OCI-M1 (cell line): ENCODE results near the gene PIEZO2.
A peak's percentile ranks its signal among the peaks of the same experiment; 100 is the strongest.
"Not testable (repeated sequence)": the region's sequence is repeated elsewhere in the genome, so short reads cannot be mapped to it uniquely, and the experiment has no call there.

Experiments
- DNase-seq: peaks from one replicate; lab custom pipeline; 2025; lab: John Stamatoyannopoulos, UW

The PIEZO2 gene

DNA sequence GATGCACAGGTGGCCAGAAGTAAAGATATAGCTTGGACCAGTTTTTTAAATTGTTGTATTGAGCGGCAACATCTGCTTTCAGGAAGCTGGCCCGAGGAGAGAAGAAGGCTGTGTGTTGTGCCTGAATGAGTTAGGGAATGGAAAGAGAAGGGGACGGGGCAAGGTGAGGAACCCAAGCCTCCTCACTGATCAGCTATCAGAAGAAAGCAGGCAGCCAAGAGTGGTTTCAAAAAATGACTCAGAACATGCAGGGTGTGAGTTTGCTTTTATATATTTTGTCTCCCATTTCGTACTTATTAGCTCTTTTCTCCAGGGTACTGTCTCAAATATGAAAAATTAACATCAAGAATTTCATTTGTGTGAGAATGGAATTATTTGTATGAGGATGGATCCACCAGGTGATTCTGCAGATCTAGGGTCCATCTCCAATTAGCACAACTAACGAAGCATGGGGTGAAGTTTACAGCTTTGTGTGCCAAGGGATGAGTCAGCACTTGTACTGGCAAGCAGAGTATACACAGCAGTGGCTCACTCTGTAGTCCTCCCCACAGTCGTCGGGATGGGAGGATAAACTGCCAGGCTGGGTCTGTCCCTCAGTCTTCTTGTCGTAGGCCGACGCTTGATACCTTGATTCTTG is 175.7 kb downstream of the PIEZO2 start:
- DNase-seq, result peak; percentile 58

DNA sequence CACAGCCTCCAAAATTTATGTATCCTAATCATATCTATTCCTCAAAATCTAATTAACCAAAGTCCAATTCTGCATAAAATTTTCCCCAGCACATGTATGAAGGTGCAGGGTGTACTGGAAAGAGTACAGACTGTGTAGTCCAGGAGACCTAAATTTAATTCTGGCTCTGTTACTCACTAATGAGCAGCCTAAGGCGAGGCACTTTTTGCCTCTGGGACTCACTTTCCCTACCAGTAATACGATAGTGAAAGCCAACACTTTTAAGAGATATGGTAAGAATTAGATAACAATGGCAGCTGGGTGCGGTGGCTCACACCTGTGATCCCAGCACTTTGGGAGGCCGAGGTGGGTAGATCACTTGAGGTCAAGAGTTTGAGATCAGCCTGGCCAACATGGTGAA is 177.7 kb downstream of the PIEZO2 start:
- DNase-seq, result no peak

- peak; percentile 43 for DNase-seq
Observed at GRCh38 chr18:10965119-10965518, 184.2 kb downstream of the PIEZO2 start.

GRCh38 chr18:10953672-10954071 is 195.7 kb downstream of the PIEZO2 start:
- DNase-seq, result no peak

DNA sequence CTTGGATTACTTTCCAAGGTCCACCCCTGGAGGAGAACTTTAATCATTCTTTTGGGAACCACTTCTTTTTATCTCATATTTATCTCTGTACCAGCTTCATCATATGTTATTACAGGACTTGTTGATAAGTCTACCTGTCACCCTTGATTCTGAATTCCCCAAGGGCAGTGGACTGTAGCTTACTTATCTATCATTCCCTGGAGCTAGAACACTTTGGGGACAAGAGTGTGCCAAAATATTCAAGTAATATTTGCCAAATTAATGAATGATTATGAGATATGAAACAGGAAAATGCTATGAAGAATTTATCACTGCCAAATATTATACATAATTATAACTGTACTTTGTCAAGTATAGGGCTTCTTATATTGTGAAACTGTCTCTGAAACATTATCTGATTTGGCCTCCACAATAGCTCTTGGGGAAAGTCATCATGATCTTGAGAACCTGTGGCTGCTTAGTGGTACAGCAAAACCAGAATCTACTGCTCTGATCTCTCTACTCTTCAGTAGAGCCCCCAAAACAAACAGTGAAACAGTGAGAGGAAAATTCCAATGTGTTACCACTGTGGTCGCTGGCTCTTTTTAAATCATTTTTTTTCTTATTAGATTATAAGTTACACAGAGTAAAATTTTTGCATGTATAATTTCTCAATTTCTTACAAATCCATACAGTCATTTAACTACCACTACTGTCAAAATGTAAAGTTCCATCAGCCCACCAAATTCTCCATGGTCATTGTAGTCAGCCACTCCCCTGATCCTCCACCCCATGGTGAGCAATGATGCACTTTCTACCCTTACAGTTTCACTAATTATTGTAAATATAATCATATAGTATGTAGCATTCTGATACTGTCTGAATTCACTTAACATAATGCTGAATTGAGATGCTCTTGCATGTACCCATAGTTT is 197.5 kb downstream of the PIEZO2 start:
- DNase-seq, result peak; percentile 39

GRCh38 chr18:10950876-10951630 is 198.3 kb downstream of the PIEZO2 start:
- DNase-seq, result peak; percentile 28

DNA sequence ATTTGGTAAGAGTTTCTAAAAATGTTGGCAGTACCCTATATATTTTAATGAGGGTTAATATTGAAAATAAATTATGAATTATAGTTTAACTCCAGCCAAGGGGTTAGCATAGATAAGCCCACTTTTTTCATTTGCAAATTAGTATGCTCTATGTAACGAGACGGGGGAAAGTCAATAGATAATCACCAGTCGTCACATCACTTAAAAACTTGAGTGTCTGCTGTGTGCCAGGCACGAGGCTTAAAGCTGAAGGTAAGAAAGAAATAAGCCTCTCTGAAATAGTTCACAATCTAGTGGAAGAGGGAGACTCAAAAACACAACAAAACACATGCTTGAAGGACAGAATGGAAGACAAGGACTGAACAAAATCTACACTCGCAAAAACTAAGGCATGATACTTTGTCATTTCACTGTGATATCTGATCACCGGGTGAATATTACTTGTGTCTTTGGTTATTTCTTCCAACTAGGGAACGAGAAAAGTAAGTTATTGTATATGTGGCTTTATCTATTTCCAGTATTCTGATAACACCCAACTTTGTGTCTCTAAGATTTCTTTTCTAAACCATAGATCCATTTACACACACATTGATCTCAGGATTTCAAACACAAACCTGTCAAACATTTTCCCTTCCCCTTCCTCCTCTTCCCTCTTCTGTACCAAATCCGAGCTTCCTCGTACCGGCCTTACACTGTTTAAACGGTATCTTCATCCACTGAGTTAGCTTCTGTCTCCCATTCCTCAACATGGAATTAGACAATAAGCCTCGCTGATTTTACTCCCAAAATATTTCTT is 199.1 kb downstream of the PIEZO2 start:
- DNase-seq, result no peak

DNA sequence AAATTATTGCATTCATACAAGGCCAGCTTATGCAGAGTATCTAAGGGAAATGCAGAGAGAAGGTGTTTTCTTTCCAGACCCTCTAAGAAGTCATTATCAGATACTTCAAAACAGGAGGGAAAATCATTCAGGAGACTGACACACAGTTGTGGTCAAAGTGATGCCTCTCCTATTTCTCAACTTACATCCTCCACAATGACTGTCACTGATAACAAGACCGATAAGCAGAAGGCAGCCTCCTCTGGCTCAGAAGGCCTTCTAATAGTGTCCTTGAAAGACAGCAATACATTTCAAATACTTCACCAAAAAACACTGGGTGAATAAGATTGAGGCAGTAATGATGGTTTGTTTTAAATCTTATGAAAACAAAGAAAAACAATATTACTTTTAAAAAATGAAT is 199.7 kb downstream of the PIEZO2 start:
- peak; percentile 82 for DNase-seq

DNA sequence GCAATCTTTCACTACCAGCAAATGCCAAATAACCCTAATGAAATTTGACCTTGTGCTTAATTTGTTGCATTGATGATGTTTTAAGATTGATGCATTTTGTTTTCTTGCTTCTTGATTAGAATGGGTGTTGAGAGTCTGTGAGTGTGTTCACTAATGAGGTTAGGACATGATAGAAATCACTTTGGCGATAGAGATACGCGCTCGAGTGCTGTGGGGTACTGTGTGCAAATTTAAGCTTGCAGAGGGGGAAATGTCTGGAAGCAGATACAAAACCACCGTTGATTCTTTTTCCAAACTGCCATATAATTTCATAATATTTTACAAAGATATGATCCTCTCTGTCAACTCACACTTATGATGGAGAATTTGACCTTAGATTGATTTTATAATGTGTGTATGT is 200.9 kb downstream of the PIEZO2 start:
- DNase-seq, result no peak

DNA sequence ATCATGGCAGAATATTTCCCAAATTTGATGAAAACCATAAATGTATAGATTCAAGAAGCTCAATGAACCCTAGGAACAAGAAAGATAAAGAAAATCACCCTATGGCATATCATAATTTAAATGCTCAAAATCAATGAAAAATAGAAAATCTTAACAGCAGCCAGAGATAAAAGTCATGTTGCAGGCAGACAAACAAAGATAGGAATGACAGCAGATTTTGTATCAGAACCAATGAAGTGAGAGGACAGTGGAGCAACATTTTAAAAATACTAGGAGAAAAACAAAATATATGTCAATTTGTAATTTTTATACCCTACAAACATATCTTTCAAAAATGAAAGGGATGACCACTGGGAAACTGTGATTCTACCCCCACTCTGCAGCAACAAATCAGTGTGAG is 203.3 kb downstream of the PIEZO2 start:
- DNase-seq, result peak; percentile 36

DNA sequence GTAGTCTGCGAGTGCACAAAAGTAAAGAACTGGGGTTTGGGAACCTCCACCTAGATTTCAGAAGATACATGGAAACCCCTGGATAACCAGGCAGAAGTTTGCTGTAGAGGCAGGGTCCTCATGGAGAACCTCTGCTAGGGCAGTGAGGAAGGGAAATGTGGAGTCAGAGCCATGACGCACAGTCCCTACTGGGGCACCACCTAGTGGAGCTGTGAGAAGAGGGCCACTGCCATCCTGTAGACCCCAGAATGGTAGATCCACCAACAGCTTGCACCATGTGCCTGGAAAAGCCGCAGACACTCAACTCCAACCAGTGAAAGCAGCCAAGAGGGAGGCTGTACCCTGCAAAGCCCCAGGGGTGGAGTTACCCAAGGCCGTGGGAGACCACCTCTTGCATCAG is 206.4 kb downstream of the PIEZO2 start:
- DNase-seq, result no peak

DNA sequence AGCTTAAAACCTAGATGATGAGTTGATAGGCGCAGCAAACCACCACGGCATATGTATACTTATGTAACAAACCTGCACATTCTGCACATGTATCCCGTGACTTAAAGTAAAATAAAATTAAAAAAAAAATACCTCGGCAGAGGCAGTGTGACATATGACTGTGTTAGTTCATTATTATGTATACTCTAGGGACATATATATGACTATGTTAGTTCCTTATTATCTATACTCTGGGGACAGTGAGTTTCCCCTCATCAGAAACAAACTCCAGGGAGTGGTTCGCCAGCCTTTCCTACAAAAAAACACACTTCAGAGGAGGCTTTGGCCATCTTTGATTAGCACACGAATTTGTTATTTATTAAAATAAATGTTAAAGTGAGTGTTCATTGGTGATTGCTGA is 209.5 kb downstream of the PIEZO2 start:
- no peak for DNase-seq

- no peak for DNase-seq
Observed at GRCh38 chr18:10937743-10938640, 211.4 kb downstream of the PIEZO2 start.

GRCh38 chr18:10936176-10937053 is 213.0 kb downstream of the PIEZO2 start:
- no peak for DNase-seq

- DNase-seq, result no peak
Observed at GRCh38 chr18:10935588-10935987, 213.8 kb downstream of the PIEZO2 start.

- not testable (repeated sequence) for DNase-seq
Observed at GRCh38 chr18:10933648-10934047, 215.7 kb downstream of the PIEZO2 start.

DNA sequence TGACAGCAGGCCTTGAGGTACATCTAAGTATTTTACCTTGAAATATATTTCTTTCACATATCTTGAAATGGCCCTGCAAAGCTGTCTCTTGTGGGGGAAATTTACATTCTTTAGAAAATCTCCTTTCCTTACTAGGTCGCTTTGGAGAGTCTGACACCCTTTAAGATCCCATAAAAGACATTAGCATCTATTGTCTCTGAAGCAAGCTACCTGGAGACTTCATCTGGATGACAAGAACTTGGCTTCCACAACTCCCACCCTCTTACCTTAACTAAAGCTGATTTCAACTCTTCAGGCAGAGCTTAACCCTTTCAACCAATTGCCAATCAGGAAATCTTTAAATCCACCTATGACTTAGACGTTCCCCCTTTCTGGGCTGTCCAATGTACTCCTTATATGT is 219.3 kb downstream of the PIEZO2 start:
- DNase-seq, result no peak

DNA sequence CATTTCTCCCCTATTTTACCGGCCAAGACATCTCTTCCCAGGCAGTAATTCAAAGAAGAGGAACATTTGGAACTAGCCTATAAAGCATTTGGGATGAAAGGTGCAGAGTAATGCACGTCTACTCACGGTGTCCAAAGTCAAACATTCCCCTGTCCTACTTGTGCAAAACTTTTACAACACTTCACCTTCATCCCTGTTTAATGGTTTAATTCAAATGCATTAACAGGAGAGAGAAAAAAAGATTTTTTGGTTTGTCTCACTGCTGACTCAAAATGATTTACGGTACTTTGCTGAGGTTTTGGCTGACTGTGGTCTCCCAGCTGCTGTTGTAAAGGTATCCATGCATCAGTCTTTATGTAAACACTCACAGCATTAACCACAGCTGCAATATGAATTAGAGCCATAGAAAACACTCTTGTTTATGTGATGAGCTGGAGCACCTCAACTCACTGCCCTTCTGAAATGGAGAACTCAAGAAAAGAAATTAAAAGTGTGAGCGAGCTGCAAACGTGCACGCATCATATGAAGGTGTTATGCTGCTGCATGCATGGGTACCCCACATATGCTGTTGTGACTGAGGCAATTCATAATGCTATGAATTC is 220.5 kb downstream of the PIEZO2 start:
- no peak for DNase-seq

DNA sequence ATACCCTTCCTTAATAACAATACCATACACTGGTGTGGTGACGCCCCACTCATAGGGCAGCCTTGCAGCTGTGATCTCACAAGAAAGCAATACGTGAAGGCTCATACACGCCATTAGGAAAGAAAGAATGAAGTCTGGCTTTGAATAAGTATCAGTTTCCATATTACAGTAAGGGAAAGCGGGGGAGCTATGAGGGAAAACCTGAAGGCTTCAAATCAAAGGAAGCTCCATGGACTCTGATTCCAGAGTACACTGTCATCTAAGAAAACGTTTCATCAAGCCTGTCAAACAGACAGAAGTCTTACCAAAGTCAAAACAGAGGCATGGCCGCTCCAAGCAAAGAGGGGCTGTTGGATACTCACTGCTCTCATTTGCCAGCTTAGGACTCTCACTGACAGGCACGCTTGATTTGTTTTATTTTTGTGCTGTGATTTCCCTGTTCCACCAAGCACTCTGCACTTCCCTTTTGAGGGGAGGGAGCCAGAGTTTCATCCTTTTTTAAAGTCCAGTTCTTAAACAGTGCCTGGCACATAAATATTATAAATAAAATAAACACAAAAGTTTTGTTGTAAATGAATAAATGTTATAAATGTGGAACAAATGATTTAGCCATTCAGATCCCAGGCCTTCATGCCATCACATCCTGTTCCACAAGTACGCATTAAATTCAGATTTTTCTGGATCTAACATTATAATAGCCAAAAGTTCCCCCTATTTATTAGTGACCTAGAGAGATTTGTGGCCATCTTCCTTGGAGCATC is 221.2 kb downstream of the PIEZO2 start:
- no peak for DNase-seq
